Uterus (tissue), 2 donors: ENCODE results near the gene RMI2.

Experiments used
- POLR2A ChIP-seq, 2 donors: fragments of 450-650 bp; IDR thresholded peaks; one replicate each; pipeline ENCODE4 v1.6.1; 2016; ENCODE audit warnings: antibody characterized with exemption in 2 of 2, mild to moderate bottlenecking in 1 of 2, moderate library complexity in 1 of 2
- TF ChIP-seq, protein P1 (sequence below), 4 experiments: fragments of 200-600 bp in 2 of 4; fragments of 450-650 bp in 2 of 4; sonication (generic) in 2 of 4; IDR thresholded peaks; one replicate each; pipeline ENCODE4 v1.5.1; 2016 to 2019; ENCODE audit warnings: antibody characterized with exemption in 4 of 4, mild to moderate bottlenecking in 2 of 4, moderate library complexity in 1 of 4

DNA sequence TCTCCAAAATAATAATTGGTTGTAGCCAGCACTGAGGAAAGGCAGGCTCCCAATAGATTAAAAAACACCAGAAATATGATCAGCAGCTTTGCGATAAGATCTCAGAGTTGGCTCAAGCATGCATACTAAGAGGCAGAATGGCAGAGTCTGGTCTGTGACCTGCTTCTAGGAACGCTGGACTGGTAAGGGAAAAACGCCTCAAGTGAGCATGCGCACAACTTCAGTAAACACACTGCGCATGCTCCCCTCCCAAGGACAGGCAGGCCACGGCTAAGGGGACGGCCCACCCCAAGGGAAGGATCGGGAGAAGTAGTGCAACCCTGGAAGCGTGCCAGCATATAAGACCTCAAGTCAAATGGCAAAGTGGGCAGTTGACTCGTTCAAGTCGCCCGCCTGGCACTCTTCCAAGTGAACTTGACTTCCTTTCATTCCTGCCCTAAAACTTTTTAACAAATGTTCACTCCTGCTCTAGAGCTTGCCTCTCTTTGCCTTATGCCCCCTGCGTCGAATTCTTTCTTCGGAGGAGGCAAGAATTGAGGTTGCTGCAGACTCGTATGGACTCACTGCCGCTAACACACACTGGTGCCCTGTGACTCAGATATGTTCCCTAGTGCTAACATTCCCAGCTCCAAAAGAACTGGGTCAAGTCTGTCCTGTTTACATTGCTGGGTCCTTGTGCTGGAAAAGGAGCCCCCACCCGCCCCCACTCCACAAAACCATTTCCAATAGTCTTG, 41.7 kb upstream of the RMI2 start:
- TF ChIP-seq, protein P1, sequence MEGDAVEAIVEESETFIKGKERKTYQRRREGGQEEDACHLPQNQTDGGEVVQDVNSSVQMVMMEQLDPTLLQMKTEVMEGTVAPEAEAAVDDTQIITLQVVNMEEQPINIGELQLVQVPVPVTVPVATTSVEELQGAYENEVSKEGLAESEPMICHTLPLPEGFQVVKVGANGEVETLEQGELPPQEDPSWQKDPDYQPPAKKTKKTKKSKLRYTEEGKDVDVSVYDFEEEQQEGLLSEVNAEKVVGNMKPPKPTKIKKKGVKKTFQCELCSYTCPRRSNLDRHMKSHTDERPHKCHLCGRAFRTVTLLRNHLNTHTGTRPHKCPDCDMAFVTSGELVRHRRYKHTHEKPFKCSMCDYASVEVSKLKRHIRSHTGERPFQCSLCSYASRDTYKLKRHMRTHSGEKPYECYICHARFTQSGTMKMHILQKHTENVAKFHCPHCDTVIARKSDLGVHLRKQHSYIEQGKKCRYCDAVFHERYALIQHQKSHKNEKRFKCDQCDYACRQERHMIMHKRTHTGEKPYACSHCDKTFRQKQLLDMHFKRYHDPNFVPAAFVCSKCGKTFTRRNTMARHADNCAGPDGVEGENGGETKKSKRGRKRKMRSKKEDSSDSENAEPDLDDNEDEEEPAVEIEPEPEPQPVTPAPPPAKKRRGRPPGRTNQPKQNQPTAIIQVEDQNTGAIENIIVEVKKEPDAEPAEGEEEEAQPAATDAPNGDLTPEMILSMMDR (IDR thresholded peaks at IDR 0.05): no peak
- no peak for TF ChIP-seq POLR2A (IDR thresholded peaks at IDR 0.05)
